GM19463 (cell line): ENCODE data around the gene BCL2.
A peak's percentile ranks its signal among the peaks of the same experiment; 100 is the strongest.

Experiments
- ATAC-seq: cut with Tn5 transposase; IDR thresholded peaks from one replicate; pipeline ENCODE4 v1.9.1; 2021; ENCODE audit warnings: mild to moderate bottlenecking, moderate library complexity; ENCODE audit not compliant: unreplicated experiment

Gene BCL2

DNA sequence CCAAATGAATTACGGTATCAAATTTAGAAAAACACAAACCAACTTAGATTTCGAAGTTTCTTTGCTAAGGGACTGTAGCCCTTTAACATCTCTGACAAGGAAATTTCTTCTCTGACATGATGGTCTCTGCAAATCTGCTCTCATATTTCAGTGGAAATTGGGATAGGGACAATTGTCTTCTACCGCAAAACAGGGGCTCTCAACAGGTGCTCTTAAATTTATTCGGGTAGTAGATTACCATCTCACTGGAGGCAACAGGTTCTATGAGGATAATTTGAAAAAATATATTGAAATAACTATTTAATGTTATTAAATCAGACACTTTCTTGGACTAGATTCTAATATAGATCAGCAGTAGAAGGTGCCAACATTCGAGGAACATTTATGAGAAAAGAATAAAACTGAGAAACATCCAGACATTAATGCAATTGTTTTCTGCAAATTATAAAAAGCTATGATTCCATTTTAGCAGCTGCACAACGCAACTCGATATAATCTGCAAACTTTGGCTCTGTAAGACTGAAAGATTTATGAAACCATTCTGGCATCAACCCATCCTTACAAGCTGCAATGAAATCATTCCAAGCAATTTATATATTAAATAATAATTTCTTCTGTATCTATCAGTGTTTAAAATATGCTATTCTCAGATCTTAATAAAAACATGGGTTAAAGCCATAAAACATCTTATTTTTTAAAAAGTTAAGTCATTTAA lies 10.0 kb upstream of the BCL2 start:
- no peak for ATAC-seq

DNA sequence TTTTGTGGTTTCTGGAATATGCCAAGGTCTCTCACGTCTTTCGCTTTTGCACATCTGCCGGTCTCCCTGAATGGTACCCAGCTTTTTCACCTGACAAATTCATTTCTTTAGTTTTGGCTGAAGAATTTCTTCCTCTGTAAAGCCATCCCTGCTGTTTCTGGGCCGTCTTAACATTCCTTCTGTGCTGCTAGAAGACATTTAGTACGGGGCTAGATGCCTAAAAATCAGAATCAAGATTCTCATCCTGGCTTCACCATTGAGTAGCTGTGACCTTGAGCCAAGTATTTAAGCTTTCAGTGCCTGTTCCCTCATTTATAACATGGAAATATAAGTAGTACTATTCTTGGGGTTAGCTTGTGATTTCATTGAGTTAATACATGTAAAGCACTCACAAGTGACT lies 6.4 kb upstream of the BCL2 start:
- ATAC-seq: no peak

DNA sequence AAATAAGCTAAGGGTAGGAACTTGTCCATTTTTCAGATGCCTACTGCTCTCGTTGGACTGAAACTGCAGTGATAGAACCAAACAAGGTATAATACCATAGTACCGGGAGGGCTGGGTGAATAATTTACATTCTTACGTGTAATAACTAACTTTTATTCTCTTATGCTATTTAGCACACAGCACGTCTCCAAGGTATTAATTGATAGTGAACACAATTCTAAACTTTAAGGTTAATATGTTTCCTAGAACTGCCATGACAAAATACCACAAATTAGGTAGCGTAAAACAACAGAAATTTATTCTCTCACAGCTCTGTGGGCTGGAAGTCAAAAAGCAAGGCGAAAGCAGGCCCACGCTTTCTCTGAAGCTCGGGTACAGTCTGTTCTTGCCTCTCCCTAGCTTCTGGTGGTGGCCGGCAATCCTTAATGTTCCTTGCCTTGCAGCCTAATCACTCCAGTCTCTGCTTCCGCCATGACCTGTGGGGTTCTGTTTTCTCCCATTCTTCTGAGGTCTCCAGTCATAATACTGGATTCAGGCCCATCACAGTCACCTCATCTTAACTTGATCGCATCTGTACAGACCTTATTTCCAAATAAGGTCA lies 5.6 kb upstream of the BCL2 start:
- ATAC-seq: no peak

DNA sequence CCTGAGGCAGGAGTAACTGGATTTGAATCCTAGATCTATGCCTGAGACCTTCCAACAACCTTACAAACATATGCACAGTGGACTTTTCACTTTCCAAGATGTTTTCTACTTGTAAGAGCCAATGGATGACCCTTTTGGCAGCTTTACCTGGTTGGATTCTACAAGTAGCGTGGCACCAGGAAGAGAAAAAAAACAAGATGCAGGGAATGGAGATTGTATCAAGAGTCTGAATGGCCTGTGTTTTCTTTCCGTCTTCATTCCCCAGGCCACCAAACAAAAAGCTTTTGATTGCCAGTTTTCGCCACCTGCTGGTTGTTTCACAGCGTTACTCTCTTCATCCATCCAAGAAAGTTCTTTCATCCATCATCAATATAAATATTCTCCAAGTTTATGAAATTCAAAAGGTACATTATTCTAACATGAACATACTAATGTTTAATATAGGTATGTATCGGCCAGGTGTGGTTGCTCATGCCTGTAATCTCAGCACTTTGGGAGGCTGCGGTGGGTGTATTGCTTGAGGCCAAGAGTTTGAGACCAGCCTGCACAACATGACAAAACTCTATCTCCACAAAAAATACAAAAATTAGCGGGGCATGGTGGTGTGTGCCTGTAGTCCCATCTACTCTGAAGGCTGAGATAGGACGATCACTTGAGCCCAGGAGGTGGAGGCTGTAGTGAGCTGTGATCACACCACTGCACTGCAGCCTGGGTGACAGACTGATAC lies 3.5 kb upstream of the BCL2 start:
- ATAC-seq: no peak

DNA sequence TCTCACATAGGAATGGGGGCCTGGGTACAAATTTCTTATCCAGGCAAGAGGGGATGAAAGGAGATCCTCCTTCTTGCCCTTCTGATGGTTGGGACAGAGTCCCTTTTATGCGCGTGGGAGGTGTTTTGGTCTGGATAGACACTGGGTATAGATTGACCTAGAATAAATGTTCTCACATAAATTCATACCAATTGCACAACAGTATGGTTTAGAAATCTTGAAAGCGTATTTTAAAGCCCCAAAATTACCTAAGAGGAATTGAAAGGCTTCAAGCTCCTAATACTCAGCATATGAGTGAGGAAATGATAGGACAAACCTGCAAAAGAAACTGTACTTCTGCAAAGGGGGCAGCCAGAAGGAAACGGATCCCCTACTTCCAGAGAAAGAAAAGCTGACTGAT lies 2.6 kb upstream of the BCL2 start:
- ATAC-seq: no peak

DNA sequence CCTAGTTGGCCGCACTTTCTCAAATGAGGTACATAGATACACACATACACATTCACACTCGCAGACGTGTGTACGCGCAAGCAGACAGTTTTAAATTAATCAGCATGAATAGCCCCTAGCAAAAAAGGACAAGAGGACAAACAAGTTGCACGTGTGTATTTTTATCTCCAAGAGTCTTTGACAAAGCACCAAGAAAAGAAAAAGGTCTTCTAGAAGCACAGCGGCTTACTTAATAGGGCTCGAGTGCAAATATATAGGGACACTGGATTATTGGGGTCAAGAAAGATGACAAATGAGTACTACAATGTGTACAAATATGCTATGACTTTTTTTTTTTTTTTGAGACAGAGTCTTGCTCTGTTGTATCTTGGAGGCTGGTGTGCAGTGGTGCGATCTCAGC lies 1.7 kb upstream of the BCL2 start:
- no peak for ATAC-seq

DNA sequence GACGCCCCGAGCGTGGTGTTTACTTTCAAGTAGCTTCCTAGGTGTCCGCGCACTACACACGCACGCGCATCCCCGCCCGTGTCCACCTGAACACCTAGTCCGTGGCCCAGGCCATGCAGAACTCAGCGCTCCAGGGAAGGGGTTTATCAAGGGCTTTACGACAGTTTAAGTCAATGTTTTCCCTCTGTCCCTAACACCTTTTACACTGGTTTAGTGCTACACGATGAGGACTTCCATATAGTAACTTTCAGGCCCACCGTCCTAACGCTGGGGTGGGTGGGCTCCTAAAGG lies 1.4 kb upstream of the BCL2 start:
- no peak for ATAC-seq

DNA sequence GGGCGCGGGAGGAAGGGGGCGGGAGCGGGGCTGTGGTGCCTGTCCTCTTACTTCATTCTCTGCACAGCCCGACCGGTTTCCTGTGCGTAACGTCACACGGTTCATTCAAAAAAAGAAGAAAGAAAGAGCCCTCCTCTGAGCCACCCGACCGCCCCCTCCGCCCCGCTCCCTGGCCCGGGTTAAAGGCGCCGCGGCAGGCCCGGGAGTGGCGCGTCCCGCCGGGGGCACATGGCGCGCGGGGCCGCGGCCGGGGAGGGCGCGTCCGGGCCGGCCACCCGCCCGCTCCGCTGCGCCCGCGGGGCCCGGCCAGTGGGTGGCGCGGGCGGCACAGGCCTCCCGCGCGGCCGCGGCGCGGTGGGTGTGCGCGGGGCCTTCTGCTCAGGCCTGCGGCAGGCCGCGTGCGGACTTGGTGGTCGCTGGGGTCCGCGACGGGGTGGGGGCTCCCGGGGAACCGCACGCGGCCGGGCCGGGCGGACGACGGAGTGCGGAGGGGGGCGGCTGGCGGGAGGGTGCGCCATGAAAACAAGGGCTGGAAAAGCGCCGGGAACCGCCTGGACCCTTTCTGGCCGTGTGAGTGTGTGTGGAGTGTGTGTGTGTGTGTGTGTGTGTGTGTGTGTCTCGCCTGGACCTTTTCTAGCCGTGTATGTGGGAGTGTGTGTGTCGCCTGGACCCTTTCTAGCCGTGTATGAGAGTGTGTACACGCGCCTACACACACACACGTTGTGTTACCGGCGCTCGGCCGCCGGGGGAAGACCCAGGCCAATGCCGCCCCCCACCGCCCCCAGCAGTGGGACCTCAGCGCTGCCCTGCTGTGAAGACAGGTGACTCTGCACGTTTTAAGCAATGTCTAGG lies 780 bp upstream of the BCL2 start:
- peak; percentile 55 for ATAC-seq

DNA sequence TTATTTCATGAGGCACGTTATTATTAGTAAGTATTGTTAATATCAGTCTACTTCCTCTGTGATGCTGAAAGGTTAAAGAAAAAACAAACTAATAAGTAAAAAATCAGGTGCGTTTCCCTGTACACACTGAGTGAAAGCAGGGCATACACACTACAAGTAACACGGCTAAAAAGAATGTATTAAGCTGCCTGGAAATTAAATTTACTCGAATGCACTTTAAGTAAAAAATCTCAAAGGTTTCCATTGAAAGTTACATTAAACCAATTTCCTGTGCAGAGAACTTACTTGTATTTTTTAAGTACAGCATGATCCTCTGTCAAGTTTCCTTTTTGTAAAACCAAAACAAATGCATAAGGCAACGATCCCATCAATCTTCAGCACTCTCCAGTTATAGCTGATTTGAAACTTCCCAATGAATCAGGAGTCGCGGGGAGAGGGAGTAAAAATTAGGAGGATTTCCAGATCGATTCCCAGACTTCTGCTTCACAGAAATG lies 633 bp downstream of the BCL2 start:
- no peak for ATAC-seq

DNA sequence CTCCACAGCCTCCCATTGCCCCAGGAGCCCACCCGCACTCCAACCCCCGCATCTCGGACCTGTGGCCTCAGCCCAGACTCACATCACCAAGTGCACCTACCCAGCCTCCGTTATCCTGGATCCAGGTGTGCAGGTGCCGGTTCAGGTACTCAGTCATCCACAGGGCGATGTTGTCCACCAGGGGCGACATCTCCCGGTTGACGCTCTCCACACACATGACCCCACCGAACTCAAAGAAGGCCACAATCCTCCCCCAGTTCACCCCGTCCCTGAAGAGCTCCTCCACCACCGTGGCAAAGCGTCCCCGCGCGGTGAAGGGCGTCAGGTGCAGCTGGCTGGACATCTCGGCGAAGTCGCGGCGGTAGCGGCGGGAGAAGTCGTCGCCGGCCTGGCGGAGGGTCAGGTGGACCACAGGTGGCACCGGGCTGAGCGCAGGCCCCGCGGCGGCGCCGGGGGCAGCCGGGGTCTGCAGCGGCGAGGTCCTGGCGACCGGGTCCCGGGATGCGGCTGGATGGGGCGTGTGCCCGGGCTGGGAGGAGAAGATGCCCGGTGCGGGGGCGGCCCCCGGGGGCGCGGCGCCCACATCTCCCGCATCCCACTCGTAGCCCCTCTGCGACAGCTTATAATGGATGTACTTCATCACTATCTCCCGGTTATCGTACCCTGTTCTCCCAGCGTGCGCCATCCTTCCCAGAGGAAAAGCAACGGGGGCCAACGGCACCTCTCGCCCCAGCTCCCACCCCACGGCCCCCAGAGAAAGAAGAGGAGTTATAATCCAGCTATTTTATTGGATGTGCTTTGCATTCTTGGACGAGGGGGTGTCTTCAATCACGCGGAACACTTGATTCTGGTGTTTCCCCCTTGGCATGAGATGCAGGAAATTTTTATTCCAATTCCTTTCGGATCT lies 1.3 kb downstream of the BCL2 start:
- peak; percentile 39 for ATAC-seq

DNA sequence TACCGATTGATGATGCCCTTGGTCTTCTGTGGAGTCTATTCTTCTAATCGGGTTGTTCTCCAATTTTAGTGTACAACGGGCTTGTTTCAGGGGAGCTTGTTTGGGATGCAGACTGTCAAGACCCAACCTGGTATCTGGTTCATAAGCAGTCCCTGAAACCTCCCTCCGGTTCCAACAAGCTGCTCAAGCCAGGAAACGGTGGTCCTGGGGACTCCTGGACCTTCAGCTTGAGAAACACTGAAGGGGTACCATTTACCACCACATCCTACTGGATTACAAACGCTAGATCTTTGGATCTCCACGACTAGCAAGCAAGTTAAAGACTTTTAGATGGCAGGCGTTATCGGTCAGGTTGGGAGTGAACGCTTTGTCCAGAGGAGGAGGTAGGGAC lies 2.0 kb downstream of the BCL2 start:
- ATAC-seq: no peak

DNA sequence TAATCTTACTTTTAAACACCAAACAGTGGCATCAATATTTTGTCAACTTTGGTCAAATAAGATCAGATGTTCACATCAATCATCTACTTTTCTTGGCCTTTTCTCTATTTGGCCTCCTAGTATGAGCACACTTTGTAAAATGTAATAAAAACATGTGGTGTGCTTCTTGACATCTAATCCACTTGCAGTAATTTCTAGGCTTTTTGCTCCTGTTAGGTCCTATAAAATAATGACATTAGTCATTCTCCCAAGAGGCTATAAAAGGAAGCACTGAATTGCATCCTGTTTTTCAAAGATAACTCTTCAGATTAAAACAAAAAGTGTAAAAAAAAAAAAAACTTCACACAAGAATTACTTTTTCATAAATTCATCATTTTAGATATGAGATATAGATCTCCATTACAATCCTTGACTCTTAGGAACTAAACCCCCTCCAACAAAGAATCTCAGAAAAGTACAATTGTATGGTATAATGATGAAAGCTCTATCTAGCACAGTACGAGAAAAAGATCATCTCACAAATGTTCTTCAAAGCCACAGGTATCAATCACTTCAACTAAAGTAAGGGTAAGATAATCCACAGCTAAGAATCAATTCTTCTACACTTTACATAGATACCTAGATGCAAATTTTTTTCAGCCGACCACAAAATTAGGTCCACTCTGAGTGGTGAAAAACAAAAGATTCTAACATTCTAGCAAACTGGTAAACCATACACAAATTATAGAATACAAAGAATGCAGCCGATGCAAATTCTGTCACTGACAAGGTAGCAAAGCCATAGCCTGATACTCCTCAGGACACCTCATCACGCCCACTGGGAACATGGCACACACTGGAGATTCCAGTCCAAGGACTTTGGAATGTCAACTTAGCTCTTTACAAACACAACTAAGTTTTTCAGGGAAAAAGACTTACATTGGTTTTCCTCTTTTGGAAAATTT lies 2.7 kb downstream of the BCL2 start:
- no peak for ATAC-seq

DNA sequence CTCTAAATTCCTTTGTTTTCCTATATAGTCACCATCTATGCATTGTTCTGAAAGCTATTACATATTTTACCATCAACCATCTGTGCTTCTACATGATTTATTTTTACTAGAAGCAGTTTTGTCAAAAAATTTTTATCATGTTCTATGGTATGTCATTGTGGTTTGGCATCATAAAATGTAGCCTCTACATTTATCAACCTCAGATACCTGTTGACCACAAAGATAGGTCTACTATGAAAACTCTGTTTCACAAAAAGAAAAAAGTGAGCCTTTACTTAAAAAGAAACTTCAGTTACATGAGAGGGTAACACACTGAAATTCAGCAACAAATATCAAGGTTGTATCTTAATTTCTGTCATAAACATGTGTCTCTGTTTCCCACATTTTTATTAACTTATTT lies 3.7 kb downstream of the BCL2 start:
- ATAC-seq: no peak

DNA sequence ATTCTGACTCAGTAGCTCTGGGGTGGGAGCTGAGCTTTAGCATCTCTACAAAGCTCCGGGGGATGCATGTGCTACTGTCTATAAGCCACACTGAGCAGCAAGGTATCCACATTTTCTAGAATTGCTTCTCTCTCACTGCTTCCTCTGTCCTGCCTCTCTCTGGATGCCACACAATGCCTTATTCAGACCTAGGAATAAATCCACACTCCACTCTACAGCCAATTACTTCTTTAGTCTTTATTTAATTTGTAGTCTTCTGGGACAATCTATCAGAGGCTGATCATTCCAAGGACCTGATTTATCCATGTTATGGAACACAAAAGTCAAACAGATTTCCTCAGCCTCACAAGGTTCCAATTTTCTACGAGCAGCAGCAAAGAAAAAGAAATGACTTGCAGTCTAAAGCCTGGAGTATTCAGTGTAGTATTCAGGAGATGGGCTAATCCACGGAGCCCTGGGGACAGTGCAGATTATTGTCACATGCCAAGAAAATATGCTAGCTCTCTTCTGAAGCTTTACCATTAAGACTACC lies 4.4 kb downstream of the BCL2 start:
- ATAC-seq: no peak

DNA sequence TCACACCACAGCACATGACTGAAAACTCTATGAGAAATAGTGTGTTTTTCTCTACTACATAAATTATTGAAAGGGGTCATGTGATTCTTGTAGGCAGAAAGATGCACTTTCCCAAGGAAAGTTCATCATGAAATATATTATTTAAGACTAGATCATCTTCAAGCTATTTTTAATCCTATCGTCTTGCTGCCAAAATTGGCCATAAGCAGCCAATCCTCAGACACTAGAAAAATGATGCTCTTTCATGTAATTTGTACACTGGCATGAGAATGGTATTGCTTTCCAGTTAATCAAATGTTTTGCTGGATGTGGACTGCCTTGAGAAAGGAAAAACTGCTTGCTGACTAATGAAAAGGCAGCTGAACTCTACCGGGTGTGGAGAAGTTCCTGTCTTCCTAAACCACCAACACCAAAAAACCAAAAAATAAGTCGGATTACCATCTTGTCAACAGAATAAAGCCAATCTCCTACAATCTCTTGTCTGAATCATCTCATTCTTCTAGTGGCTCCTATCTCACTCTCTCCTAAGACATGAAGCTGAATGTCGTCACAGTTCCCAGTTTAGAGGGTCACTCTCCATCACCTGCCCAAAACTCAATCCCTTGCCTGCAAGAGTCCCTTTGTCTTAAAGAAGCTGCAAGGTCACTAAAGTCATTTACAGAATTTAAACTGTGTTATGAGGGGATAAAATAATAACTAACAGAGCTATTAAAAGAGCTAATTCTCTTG lies 5.3 kb downstream of the BCL2 start:
- no peak for ATAC-seq

DNA sequence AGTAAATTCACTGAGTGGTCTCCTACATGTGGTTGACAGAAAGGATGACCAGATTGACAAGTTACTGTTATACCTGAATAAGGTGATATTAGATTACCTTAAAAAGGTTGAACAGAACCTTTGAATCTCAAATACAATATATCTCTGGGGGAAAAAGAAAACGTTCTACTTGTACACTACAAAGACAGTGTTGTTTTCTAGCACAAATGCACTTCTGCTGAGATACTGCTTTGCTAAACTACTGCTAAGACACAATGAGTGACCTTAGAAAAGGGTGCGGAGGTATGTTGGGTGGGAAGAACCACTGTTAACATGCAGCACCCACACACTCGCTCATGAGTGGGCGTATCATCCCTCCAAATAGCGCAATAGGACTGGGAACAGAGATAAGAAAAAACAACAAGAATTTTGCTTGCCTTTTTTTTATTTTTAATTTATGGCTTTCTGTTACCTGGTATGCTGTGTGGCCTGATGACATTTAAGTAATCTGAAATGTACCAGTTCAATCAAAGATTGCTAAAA lies 6.1 kb downstream of the BCL2 start:
- no peak for ATAC-seq

DNA sequence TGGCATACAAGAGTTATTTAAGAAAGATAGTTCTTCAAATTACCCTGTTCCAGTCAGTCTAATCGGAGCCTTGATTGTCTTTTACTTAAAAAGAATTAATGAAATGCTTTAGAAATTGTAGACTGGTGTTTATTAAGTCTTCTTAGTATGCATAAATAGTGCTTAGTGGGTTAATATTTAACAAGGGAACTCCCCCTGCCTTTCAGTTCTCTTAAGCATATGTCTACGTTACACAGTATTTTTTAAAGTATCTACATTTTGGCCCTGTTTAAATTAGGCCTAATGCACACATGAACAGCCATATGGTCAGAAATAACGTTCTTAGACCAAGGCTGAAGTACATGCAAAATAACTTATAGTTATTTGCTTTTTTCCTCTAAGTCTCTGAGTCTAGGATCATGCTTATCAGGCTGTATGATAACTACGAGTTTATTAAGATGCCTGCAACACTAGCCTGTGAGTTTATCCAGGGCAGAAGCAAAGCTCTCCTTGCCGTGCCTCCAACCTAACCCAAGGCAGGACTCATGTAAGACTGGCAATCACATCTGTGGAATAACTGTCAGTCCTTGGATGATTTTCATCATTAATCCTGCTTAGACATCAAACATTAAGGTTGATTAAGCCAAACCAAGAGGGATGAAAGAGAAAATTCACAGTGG lies 6.7 kb downstream of the BCL2 start:
- ATAC-seq: peak; percentile 28

DNA sequence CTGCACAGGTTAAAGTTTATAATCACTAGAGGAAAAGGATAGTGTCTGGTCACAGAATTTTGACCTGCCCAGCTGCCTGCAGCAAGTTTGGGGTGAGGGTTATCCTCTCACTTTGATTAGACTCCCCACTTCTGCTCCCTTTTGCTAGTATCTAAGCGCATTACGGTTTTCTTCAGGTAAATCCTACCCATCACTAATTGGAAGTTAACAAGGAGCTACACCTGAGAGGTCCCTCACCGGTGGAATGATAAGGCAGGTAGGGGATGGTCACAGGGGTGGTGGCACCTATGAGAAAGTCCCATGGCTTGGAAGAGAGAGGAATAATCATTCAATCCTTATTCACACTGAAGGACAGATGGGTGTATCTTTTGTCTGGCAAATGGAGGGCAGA lies 7.6 kb downstream of the BCL2 start:
- no peak for ATAC-seq
